Esophagus squamous epithelium (tissue), 5 donors: ENCODE measurements around the gene CDCA7. TPM values are rescaled to one million over a fixed set of nuclear protein-coding genes. Genes with fewer than 3 reads are reported as not detected.

ENCODE experiments used
- DNase-seq: peaks from one replicate; lab custom pipeline; 2025; lab: John Stamatoyannopoulos, UW
- H3K27ac ChIP-seq, 4 donors: fragments of 200-600 bp; sonication (generic); one replicate each; pipeline ENCODE4 v1.5.1; 2016 to 2019; ENCODE audit warnings: mild to moderate bottlenecking in 1 of 4
- H3K27me3 ChIP-seq, 4 donors: fragments of 200-600 bp; sonication (generic); 1 replicate in 3 of 4; 2 replicates in 1 of 4; pipeline versions ENCODE4 v1.5.1 to v1.6.0; 2017 to 2021; ENCODE audit warnings: antibody characterized with exemption in 1 of 4
- H3K36me3 ChIP-seq, 3 donors: fragments of 200-600 bp; sonication (generic); one replicate each; pipeline ENCODE4 v1.5.1; 2016 to 2019
- H3K4me1 ChIP-seq, 3 donors: fragments of 200-600 bp; sonication (generic); one replicate each; pipeline ENCODE4 v1.5.1; 2017 to 2019
- H3K4me3 ChIP-seq, 4 donors: fragments of 200-600 bp; sonication (generic); 1 replicate in 3 of 4; 2 replicates in 1 of 4; pipeline ENCODE4 v1.5.1; 2016 to 2019; ENCODE audit warnings: mild to moderate bottlenecking in 2 of 4, moderate library complexity in 1 of 4
- H3K9me3 ChIP-seq, 3 donors: fragments of 200-600 bp; sonication (generic); one replicate each; pipeline ENCODE4 v1.5.1; 2016 to 2019
- CTCF ChIP-seq, 6 experiments: fragments of 450-650 bp in 4 of 6; fragments of 200-600 bp in 2 of 6; sonication (generic) in 2 of 6; IDR thresholded peaks; one replicate each; pipeline ENCODE4 v1.5.1; 2016 to 2019; ENCODE audit warnings: antibody characterized with exemption in 6 of 6, mild to moderate bottlenecking in 4 of 6, moderate library complexity in 4 of 6
- POLR2A ChIP-seq, 4 donors: fragments of 450-650 bp; IDR thresholded peaks; one replicate each; pipeline ENCODE4 v1.6.1; 2017; ENCODE audit warnings: antibody characterized with exemption in 4 of 4, mild to moderate bottlenecking in 4 of 4, moderate library complexity in 3 of 4
- WGBS, 2 donors: methylation state at CpG; one replicate each; pipeline ENCODE4 v1.1.5; 2018; 5-methylcytosine and 5-hydroxymethylcytosine counted together
- intact Hi-C: fragments of 100-400 bp; cut with DNase I; formaldehyde crosslinking; loops from one replicate; pipeline ENCODE4 v1.15.0; 2022
- total RNA-seq, 4 donors: library from RNA; depleted of rRNA; stranded (reverse); fragments of >200 nt; gene quantifications; one replicate each; pipeline ENCODE4 v1.1.0, GENCODE V29; 2016
- donor health status: DM: yes; HTN: yes; CAD: no.

Gene CDCA7
- total RNA-seq, 4 donors from 2014 or later, result 8.8 to 18.4 (median 10.6) TPM

GRCh38 chr2:173353556-173353955 is 1.1 kb upstream of the CDCA7 start:
- no peak for DNase-seq
- H3K36me3 ChIP-seq, result no peaks in the 10 kb centered on the region
- H3K9me3 ChIP-seq, result no peaks in the 10 kb centered on the region
- 41% methylated on average over 5 of the region's 5 CpGs for WGBS, 2 donors
- peaks cover 0 to 60% (median 5%) of the 10 kb centered on the region in 4 donors for H3K27me3 ChIP-seq
- intact Hi-C loops, result no loop called here
- H3K27ac ChIP-seq, result no peak overlapping the region
- H3K4me3 ChIP-seq, result no peak overlapping the region
- peaks cover 9 to 39% (median 20%) of the 10 kb centered on the region in 3 donors for H3K4me1 ChIP-seq
- TF ChIP-seq CTCF (IDR thresholded peaks at IDR 0.05) (no peak), POLR2A (IDR thresholded peaks at IDR 0.05) (no peak)

GRCh38 chr2:173354073-173354581 is 545 bp upstream of the CDCA7 start:
- WGBS, 2 donors, result 0% methylated on average over 19 of the region's 19 CpGs

GRCh38 chr2:173355132-173355865 is 627 bp downstream of the CDCA7 start:
- H3K27me3 ChIP-seq, result peaks cover 0 to 60% (median 5%) of the 10 kb centered on the region in 4 donors
- WGBS, 2 donors, result 0 to 1% methylated on average over 4 to 31 of the region's 59 CpGs
- peak overlapping the region; percentile 49 to 81 (median 72) for H3K4me3 ChIP-seq
- H3K4me1 ChIP-seq, result peaks cover 9 to 39% (median 20%) of the 10 kb centered on the region in 3 donors
- H3K9me3 ChIP-seq, result no peaks in the 10 kb centered on the region
- H3K36me3 ChIP-seq, result no peaks in the 10 kb centered on the region
- peak overlapping the region; percentile 1 to 77 (median 71) for H3K27ac ChIP-seq
- no peak for DNase-seq
- no peak for TF ChIP-seq CTCF (IDR thresholded peaks at IDR 0.05)
- TF ChIP-seq POLR2A (IDR thresholded peaks at IDR 0.05), result no peak
- intact Hi-C loops, result no loop called here

More at GRCh38 chr2:173354073-173354581, 545 bp upstream of the CDCA7 start:
- Histone ChIP-seq H3K9me3 (no peaks in the 10 kb centered on the region), H3K27ac (peak overlapping the region in 3 of 4 donors; percentile 64 to 72 (median 70)), H3K36me3 (no peaks in the 10 kb centered on the region), H3K27me3 (peaks cover 0 to 60% (median 5%) of the 10 kb centered on the region in 4 donors), H3K4me1 (peaks cover 9 to 39% (median 20%) of the 10 kb centered on the region in 3 donors), H3K4me3 (peak overlapping the region; percentile 49 to 81 (median 72))
- TF ChIP-seq CTCF (IDR thresholded peaks at IDR 0.05) (no peak), POLR2A (IDR thresholded peaks at IDR 0.05) (no peak)
- DNase-seq, result no peak
- intact Hi-C loops, result no loop called here

- peaks cover 0 to 59% (median 5%) of the 10 kb centered on the region in 4 donors for H3K27me3 ChIP-seq
- WGBS, 2 donors, result 18 to 22% methylated on average over 15 to 16 of the region's 16 CpGs
- no peaks in the 10 kb centered on the region for H3K9me3 ChIP-seq
- peak overlapping the region in 3 of 4 donors; percentile 70 to 77 (median 72) for H3K27ac ChIP-seq
- no peaks in the 10 kb centered on the region for H3K36me3 ChIP-seq
- H3K4me1 ChIP-seq, result peaks cover 9 to 39% (median 20%) of the 10 kb centered on the region in 3 donors
- intact Hi-C loops, result no loop called here
- no peak for DNase-seq
- peak overlapping the region; percentile 49 to 81 (median 72) for H3K4me3 ChIP-seq
- no peak for TF ChIP-seq POLR2A (IDR thresholded peaks at IDR 0.05)
- no peak for TF ChIP-seq CTCF (IDR thresholded peaks at IDR 0.05)
These were observed 1.3 kb downstream of the CDCA7 start for GRCh38 chr2:173355866-173356508.
